IPS DF 19.7 (cell line): Measurements from ENCODE around the gene PCDHGA10.
"Not testable (repeated sequence)": the region's sequence is repeated elsewhere in the genome, so short reads cannot be mapped to it uniquely, and the experiment has no call there.

Source experiments
- DNase-seq: peaks from one replicate; pipeline ENCODE4 v3.0.0-alpha.2; 2013; ENCODE audit warnings: low read depth, low spot score

PCDHGA10 gene

GRCh38 chr5:141392429-141393198 lies 20.2 kb upstream of the PCDHGA10 start, which contains the start of gene PCDHGA8:
Gene PCDHGA8 (plus strand): TSS chr5:141392633. CDS start chr5:141392814, 181 bp downstream.
- no peak for DNase-seq

- no peak for DNase-seq
These were observed 19.5 kb upstream of the PCDHGA10 start for GRCh38 chr5:141393267-141393666.

- not testable (repeated sequence) for DNase-seq
These were observed 18.2 kb upstream of the PCDHGA10 start for GRCh38 chr5:141394401-141395187.

- not testable (repeated sequence) for DNase-seq
These were observed 14.8 kb upstream of the PCDHGA10 start, which contains the start of gene PCDHGB5 for GRCh38 chr5:141397756-141398551. Gene PCDHGB5 (plus strand): TSS chr5:141397947. CDS start chr5:141398128, 181 bp downstream.

DNA sequence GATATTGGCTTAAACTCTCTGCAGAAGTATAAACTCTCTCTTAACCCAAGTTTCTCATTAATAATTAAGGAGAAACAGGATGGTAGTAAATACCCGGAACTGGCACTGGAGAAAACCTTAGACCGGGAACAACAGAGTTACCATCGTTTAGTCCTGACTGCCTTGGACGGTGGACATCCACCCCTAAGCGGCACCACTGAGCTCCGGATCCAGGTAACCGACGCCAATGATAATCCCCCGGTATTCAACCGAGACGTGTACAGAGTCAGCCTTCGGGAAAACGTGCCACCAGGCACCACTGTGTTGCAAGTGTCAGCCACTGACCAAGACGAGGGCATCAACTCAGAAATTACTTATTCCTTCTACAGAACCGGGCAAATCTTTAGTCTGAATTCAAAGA lies 14.2 kb upstream of the PCDHGA10 start:
- DNase-seq = no peak

DNA sequence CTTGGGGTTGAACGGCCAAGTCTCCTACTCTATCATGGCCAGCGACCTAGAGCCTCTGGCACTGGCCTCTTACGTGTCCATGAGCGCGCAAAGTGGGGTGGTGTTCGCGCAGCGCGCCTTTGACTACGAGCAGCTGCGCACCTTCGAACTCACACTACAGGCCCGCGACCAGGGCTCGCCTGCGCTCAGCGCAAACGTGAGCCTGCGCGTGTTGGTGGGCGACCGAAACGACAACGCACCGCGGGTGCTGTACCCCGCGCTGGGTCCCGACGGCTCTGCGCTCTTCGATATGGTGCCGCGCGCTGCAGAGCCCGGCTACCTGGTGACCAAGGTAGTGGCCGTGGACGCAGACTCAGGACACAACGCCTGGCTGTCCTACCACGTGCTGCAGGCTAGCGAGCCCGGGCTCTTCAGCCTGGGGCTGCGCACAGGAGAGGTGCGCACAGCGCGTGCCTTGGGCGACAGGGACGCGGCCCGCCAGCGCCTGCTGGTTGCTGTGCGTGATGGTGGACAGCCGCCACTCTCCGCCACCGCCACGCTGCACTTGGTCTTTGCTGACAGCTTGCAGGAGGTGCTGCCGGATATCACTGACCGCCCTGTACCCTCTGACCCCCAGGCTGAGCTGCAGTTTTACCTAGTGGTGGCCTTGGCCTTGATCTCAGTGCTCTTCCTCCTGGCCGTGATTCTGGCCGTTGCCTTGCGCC lies 13.1 kb upstream of the PCDHGA10 start:
- DNase-seq = no peak

GRCh38 chr5:141402553-141403243 lies 10.1 kb upstream of the PCDHGA10 start, which contains the start of gene PCDHGA9:
Gene PCDHGA9 (plus strand): TSS chr5:141402778. CDS start chr5:141402953, 175 bp downstream.
- no peak for DNase-seq

DNA sequence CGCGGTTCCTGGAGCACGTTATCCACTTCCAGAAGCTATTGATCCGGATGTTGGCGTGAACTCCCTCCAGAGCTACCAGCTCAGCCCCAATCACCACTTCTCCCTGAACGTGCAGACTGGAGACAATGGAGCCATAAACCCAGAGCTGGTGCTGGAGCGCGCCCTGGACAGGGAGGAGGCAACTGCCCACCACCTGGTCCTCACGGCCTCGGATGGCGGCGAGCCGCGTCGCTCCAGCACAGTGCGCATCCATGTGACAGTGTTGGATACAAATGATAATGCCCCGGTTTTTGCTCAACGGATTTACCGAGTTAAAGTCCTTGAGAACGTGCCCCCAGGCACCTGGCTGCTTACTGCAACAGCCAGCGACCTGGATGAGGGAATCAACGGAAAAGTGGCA lies 9.4 kb upstream of the PCDHGA10 start:
- DNase-seq = no peak

DNA sequence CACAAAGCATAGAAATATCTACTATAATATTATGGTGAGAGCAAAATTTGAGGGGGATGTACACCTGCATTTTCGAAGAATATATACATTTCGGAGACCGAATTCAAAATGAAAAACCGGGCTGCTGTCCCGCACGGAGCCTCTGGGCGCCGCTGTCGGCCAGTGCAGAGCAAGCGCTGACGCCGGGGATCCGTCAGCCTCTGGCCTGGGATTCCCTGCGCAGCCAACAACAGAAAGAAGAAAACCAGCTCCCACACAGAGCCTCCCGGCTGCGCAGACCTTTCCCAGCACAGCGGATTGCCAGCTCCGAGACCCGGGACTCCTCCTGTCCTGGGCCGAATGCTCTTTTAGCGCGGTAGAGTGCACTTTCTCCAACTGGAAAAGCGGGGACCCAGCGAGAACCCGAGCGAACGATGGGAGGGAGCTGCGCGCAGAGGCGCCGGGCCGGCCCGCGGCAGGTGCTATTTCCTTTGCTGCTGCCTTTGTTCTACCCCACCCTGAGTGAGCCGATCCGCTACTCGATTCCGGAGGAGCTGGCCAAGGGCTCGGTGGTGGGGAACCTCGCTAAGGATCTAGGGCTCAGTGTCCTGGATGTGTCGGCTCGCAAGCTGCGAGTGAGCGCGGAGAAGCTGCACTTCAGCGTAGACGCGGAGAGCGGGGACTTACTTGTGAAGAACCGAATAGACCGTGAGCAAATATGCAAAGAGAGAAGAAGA lies 4.8 kb upstream of the PCDHGA10 start, which contains the start of gene PCDHGB6:
PCDHGB6 (plus strand) TSS at position 232 of the 716 bp plus-strand sequence; CDS start at position 414, 182 bp downstream.
- DNase-seq = not testable (repeated sequence)

GRCh38 chr5:141409598-141410306 lies 3.0 kb upstream of the PCDHGA10 start:
- no peak for DNase-seq

GRCh38 chr5:141411575-141411974 lies 1.2 kb upstream of the PCDHGA10 start:
- no peak for DNase-seq

GRCh38 chr5:141413540-141414069 lies 818 bp downstream of the PCDHGA10 start:
- DNase-seq = no peak

- not testable (repeated sequence) for DNase-seq
These were observed 1.9 kb downstream of the PCDHGA10 start for GRCh38 chr5:141414548-141415274.

DNA sequence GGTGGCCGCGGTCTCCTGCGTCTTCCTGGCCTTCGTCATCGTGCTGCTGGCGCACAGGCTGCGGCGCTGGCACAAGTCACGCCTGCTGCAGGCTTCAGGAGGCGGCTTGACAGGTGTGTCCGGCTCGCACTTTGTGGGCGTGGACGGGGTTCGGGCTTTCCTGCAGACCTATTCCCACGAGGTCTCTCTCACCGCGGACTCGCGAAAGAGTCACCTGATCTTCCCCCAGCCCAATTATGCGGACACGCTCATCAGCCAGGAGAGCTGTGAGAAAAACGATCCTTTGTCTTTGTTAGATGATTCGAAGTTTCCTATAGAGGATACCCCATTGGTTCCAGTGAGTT lies 2.5 kb downstream of the PCDHGA10 start:
- DNase-seq = not testable (repeated sequence)

DNA sequence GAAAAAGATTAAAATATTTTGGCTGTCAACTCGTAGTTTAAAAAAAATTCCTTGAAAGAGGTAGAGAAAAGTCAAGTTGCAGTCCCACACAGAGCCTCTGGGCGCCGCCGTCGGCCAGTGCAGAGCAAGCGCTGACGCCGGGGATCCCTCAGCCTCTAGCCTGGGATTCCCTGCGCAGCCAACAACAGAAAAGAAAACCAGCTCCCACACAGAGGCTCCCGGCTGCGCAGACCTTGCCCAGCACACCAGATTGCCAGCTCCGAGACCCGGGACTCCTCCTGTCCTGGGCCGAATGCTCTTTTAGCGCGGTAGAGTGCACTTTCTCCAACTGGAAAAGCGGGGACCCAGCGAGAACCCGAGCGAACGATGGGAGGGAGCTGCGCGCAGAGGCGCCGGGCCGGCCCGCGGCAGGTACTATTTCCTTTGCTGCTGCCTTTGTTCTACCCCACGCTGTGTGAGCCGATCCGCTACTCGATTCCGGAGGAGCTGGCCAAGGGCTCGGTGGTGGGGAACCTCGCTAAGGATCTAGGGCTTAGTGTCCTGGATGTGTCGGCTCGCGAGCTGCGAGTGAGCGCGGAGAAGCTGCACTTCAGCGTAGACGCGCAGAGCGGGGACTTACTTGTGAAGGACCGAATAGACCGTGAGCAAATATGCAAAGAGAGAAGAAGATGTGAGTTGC lies 4.8 kb downstream of the PCDHGA10 start, which contains the start of gene PCDHGB7:
PCDHGB7 (plus strand) TSS at position 184 of the 679 bp plus-strand sequence; CDS start at position 367, 183 bp downstream.
- DNase-seq = not testable (repeated sequence)

DNA sequence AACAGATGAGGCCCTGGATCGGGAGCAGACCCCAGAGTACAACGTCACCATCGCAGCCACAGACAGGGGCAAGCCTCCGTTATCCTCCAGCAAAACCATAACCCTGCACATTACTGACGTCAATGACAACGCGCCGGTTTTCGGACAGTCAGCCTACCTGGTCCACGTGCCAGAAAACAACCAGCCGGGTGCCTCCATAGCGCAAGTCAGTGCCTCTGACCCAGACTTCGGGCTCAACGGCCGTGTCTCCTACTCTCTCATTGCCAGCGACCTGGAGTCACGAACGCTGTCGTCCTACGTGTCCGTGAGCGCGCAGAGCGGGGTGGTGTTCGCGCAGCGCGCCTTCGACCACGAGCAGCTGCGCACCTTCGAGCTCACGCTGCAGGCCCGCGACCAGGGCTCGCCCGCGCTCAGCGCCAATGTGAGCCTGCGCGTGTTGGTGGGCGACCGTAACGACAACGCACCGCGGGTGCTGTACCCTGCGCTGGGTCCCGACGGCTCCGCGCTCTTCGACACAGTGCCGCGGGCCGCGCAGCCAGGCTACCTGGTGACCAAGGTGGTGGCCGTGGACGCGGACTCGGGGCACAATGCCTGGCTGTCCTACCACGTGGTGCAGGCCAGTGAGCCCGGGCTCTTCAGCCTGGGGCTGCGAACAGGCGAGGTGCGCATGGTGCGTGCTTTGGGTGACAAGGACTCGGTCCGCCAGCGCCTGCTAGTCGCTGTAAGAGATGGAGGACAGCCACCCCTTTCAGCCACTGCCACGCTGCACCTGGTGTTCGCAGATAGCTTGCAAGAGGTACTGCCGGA lies 6.5 kb downstream of the PCDHGA10 start:
- no peak for DNase-seq
